Ovary (tissue), 3 donors: ENCODE data around the gene PACSIN2.

ENCODE experiments used
- CTCF ChIP-seq, 3 donors: fragments of 450-650 bp in 2 of 3; fragments of 200-600 bp in 1 of 3; IDR thresholded peaks; one replicate each; pipeline versions ENCODE4 v1.5.1 to v1.8.0; 2016 to 2022; ENCODE audit warnings: antibody characterized with exemption in 3 of 3, mild to moderate bottlenecking in 1 of 3
- POLR2A ChIP-seq: fragments of 450-650 bp; IDR thresholded peaks from one replicate; pipeline ENCODE4 v1.6.1; 2017; ENCODE audit warnings: antibody characterized with exemption, mild to moderate bottlenecking, moderate library complexity
- donor health status: DM: no; HTN: no; CAD: no.

GRCh38 chr22:42877158-42877557, 137.8 kb downstream of the PACSIN2 start:
- TF ChIP-seq CTCF (IDR thresholded peaks at IDR 0.05) (no peak), POLR2A (no peak)
